ENCODE data around the gene HOXA13.

GRCh38 chr7:27229448-27229847, 29.6 kb upstream of the HOXA13 start:
- no peak for TF ChIP-seq POLR2A (IDR thresholded peaks at IDR 0.05)
- TF ChIP-seq CTCF (IDR thresholded peaks at IDR 0.05 in 4 of 5, conservative IDR thresholded peaks at IDR 0.05 in 1 of 5) = no peak
